Measurements from ENCODE around the gene CDKL1. TPM values are rescaled to one million over a fixed set of nuclear protein-coding genes. Genes with fewer than 3 reads are reported as not detected.
A peak's percentile ranks its signal among the peaks of the same experiment; 100 is the strongest.
"Not testable (repeated sequence)": the region's sequence is repeated elsewhere in the genome, so short reads cannot be mapped to it uniquely, and the experiment has no call there.

Gene CDKL1
- total and polyA plus RNA-seq, 7 experiments from 2014 or later = 2.0 to 14.8 (median 4.9) TPM

- peaks cover 0 to 3% (median 0%) of the 10 kb centered on the region in 5 donors for H3K27me3 Mint-ChIP-seq
- H3K36me3 ChIP-seq (ENCODE audit: control insufficient read depth in 2 of 3, insufficient read depth in 3 of 3, low read length in 3 of 3) = no peaks in the 10 kb centered on the region
- peak; percentile 18 for ATAC-seq
- DNase-seq = no peak
- peaks cover 10 to 12% of the 10 kb centered on the region in 2 donors for H3K4me1 ChIP-seq (ENCODE audit: control insufficient read depth in 2 of 2, insufficient read depth in 2 of 2, low read length in 2 of 2)
- H3K4me1 Mint-ChIP-seq = peaks cover 15 to 47% (median 24%) of the 10 kb centered on the region in 7 donors
- no peak overlapping the region for H3K4me3 Mint-ChIP-seq
- POLR2A ChIA-PET = interaction anchor here (0.6 kb wide), 1 partner anchor 223 kb away, joined by 3 read pairs; no protein-coding TSS in a partner anchor
- H3K9me3 Mint-ChIP-seq = peaks cover 0 to 10% (median 1%) of the 10 kb centered on the region in 11 donors
- peak overlapping the region in 6 of 9 donors; percentile 2 to 39 (median 6) for H3K27ac Mint-ChIP-seq
- intact Hi-C loops (cut with micrococcal nuclease) = no loop called here
- peaks cover 0 to 12% (median 0%) of the 10 kb centered on the region in 5 donors for H3K36me3 Mint-ChIP-seq
- H3K27me3 ChIP-seq (ENCODE audit: control insufficient read depth in 2 of 2, insufficient read depth in 2 of 2, low read length in 2 of 2) = no peaks in the 10 kb centered on the region
- CTCF ChIA-PET = no interaction called here
- H3K27ac ChIP-seq (ENCODE audit: low read depth, low read length) = no peak overlapping the region
- no peaks in the 10 kb centered on the region for H3K9me3 ChIP-seq (ENCODE audit: control insufficient read depth in 2 of 3, low read length in 3 of 3)
- H3K4me3 ChIP-seq (ENCODE audit: low read length) = no peak overlapping the region
These were observed 30.1 kb downstream of the CDKL1 start for GRCh38 chr14:50366589-50366988.

- ATAC-seq (no peak), DNase-seq (no peak)
- peaks cover 0 to 10% (median 1%) of the 10 kb centered on the region in 11 donors for H3K9me3 Mint-ChIP-seq
- intact Hi-C loops (cut with micrococcal nuclease) = no loop called here
- Histone ChIP-seq H3K36me3 (ENCODE audit: control insufficient read depth in 2 of 3, insufficient read depth in 3 of 3, low read length in 3 of 3) (no peaks in the 10 kb centered on the region), H3K4me1 (ENCODE audit: control insufficient read depth in 2 of 2, insufficient read depth in 2 of 2, low read length in 2 of 2) (peaks cover 10 to 12% of the 10 kb centered on the region in 2 donors), H3K27me3 (ENCODE audit: control insufficient read depth in 2 of 2, insufficient read depth in 2 of 2, low read length in 2 of 2) (no peaks in the 10 kb centered on the region), H3K27ac (ENCODE audit: low read depth, low read length) (no peak overlapping the region), H3K9me3 (ENCODE audit: control insufficient read depth in 2 of 3, low read length in 3 of 3) (no peaks in the 10 kb centered on the region), H3K4me3 (ENCODE audit: low read length) (no peak overlapping the region)
- peaks cover 15 to 47% (median 25%) of the 10 kb centered on the region in 7 donors for H3K4me1 Mint-ChIP-seq
- H3K4me3 Mint-ChIP-seq = peak overlapping the region in 1 of 10 donors; percentile 19
- peak overlapping the region in 3 of 9 donors; percentile 5 to 11 (median 5) for H3K27ac Mint-ChIP-seq
- peaks cover 0 to 12% (median 0%) of the 10 kb centered on the region in 5 donors for H3K36me3 Mint-ChIP-seq
- peaks cover 0 to 3% (median 0%) of the 10 kb centered on the region in 5 donors for H3K27me3 Mint-ChIP-seq
- ChIA-PET POLR2A (interaction anchor here (0.6 kb wide), 1 partner anchor 222 kb away, joined by 3 read pairs; no protein-coding TSS in a partner anchor), CTCF (no interaction called here)
These were observed 30.6 kb downstream of the CDKL1 start for GRCh38 chr14:50366115-50366514.

- H3K9me3 Mint-ChIP-seq; H3K36me3 ChIP-seq (ENCODE audit: control insufficient read depth in 2 of 3, insufficient read depth in 3 of 3, low read length in 3 of 3); ATAC-seq; H3K27ac ChIP-seq (ENCODE audit: low read depth, low read length); intact Hi-C loops (cut with micrococcal nuclease); DNase-seq; H3K27me3 Mint-ChIP-seq; H3K27me3 ChIP-seq (ENCODE audit: control insufficient read depth in 2 of 2, insufficient read depth in 2 of 2, low read length in 2 of 2); H3K9me3 ChIP-seq (ENCODE audit: control insufficient read depth in 2 of 3, low read length in 3 of 3); H3K4me3 ChIP-seq (ENCODE audit: low read length): not testable (repeated sequence)
- H3K36me3 Mint-ChIP-seq = peaks cover 0 to 17% (median 1%) of the 10 kb centered on the region in 5 donors
- ChIA-PET CTCF (interaction anchor here (0.6 kb wide), 1 partner anchor 22 kb away, joined by 7 read pairs; no protein-coding TSS in a partner anchor), POLR2A (interaction anchor here (0.7 to 1.2 kb wide), 3 partner anchors 8 to 54 kb away, joined by 3 to 5 read pairs (median 3); partner anchors contain the start of genes DMAC2L and L2HGDH)
- peak overlapping the region in 2 of 9 donors; percentile 12 to 28 for H3K27ac Mint-ChIP-seq
- H3K4me1 ChIP-seq (ENCODE audit: control insufficient read depth in 2 of 2, insufficient read depth in 2 of 2, low read length in 2 of 2) = peaks cover 10 to 12% of the 10 kb centered on the region in 2 donors
- peak overlapping the region in 3 of 10 donors; percentile 16 to 23 (median 19) for H3K4me3 Mint-ChIP-seq
- peaks cover 17 to 51% (median 30%) of the 10 kb centered on the region in 7 donors for H3K4me1 Mint-ChIP-seq
These were observed 31.1 kb downstream of the CDKL1 start for GRCh38 chr14:50365572-50365971.

- H3K4me3 Mint-ChIP-seq = no peak overlapping the region
- H3K4me1 Mint-ChIP-seq = peaks cover 21 to 57% (median 38%) of the 10 kb centered on the region in 7 donors
- intact Hi-C loops (cut with micrococcal nuclease) = no loop called here
- H3K27me3 ChIP-seq (ENCODE audit: control insufficient read depth in 2 of 2, insufficient read depth in 2 of 2, low read length in 2 of 2) = no peaks in the 10 kb centered on the region
- peaks cover 0 to 22% (median 7%) of the 10 kb centered on the region in 5 donors for H3K36me3 Mint-ChIP-seq
- peaks cover 0 to 5% (median 0%) of the 10 kb centered on the region in 11 donors for H3K9me3 Mint-ChIP-seq
- CTCF ChIA-PET = interaction anchor here (0.6 to 1.3 kb wide), 2 partner anchors 29 to 346 kb away, joined by 3 read pairs; no protein-coding TSS in a partner anchor
- H3K36me3 ChIP-seq (ENCODE audit: control insufficient read depth in 2 of 3, insufficient read depth in 3 of 3, low read length in 3 of 3) = no peaks in the 10 kb centered on the region
- no peaks in the 10 kb centered on the region for H3K9me3 ChIP-seq (ENCODE audit: control insufficient read depth in 2 of 3, low read length in 3 of 3)
- no peak overlapping the region for H3K4me3 ChIP-seq (ENCODE audit: low read length)
- POLR2A ChIA-PET = interaction anchor here (0.7 to 1.2 kb wide), 3 partner anchors 9 to 53 kb away, joined by 3 to 5 read pairs (median 3); partner anchors contain the start of genes DMAC2L and L2HGDH
- peak overlapping the region in 3 of 9 donors; percentile 28 to 94 (median 32) for H3K27ac Mint-ChIP-seq
- ATAC-seq (no peak), DNase-seq (no peak)
- H3K27ac ChIP-seq (ENCODE audit: low read depth, low read length) = no peak overlapping the region
- H3K27me3 Mint-ChIP-seq = no peaks in the 10 kb centered on the region
- peaks cover 10 to 12% of the 10 kb centered on the region in 2 donors for H3K4me1 ChIP-seq (ENCODE audit: control insufficient read depth in 2 of 2, insufficient read depth in 2 of 2, low read length in 2 of 2)
These were observed 31.9 kb downstream of the CDKL1 start for GRCh38 chr14:50364792-50365191.

- Mint-ChIP-seq H3K36me3 (peaks cover 5 to 27% (median 14%) of the 10 kb centered on the region in 5 donors), H3K27me3 (no peaks in the 10 kb centered on the region), H3K9me3 (peaks cover 0 to 5% (median 0%) of the 10 kb centered on the region in 11 donors), H3K27ac (peak overlapping the region; percentile 90 to 95 (median 93)), H3K4me3 (peak overlapping the region; percentile 80 to 94 (median 90)), H3K4me1 (peaks cover 23 to 58% (median 43%) of the 10 kb centered on the region in 7 donors)
- ChIA-PET POLR2A (interaction anchor here (0.6 to 1.3 kb wide), 3 partner anchors 168 to 728 kb away, joined by 3 read pairs; partner anchors contain the start of genes ATL1 and DNAAF2), CTCF (interaction anchor here (1.3 kb wide), 1 partner anchor 28 kb away, joined by 3 read pairs; no protein-coding TSS in a partner anchor)
- ATAC-seq (peak; percentile 94), DNase-seq (peak in 8 of 9 donors; percentile 36 to 68 (median 57))
- Histone ChIP-seq H3K4me1 (ENCODE audit: control insufficient read depth in 2 of 2, insufficient read depth in 2 of 2, low read length in 2 of 2) (peaks cover 10 to 12% of the 10 kb centered on the region in 2 donors), H3K4me3 (ENCODE audit: low read length) (peak overlapping the region; percentile 67), H3K27me3 (ENCODE audit: control insufficient read depth in 2 of 2, insufficient read depth in 2 of 2, low read length in 2 of 2) (no peaks in the 10 kb centered on the region), H3K9me3 (ENCODE audit: control insufficient read depth in 2 of 3, low read length in 3 of 3) (no peaks in the 10 kb centered on the region), H3K36me3 (ENCODE audit: control insufficient read depth in 2 of 3, insufficient read depth in 3 of 3, low read length in 3 of 3) (peaks cover 0 to 3% (median 0%) of the 10 kb centered on the region in 3 experiments), H3K27ac (ENCODE audit: low read depth, low read length) (peak overlapping the region; percentile 72)
- intact Hi-C loops (cut with micrococcal nuclease) = loop anchor here (1.0 to 2.0 kb wide), 6 partner anchors 33 to 169 kb away; partner anchors contain the start of genes DMAC2L (in 2 of the 2), L2HGDH (in 2 of the 2), CDKL1 (in 1 of the 2) and MAP4K5 (in 1 of the 2)
These were observed 33.0 kb downstream of the CDKL1 start for GRCh38 chr14:50363714-50364111.

All from naive thymus-derived CD4-positive, alpha-beta T cell (primary cell).